Choroid plexus epithelial cell (primary cell): ENCODE results near the gene CCDC40.

Experiments used
- DNase-seq: peaks from one replicate; pipeline ENCODE4 v3.0.0-alpha.2; 2010; ENCODE audit warnings: low read depth
- H3K4me3 ChIP-seq: 2 replicates; pipeline ENCODE4 v1.5.1; 2011; ENCODE audit warnings: low read depth, mild to moderate bottlenecking, control low read depth, low read length, moderate library complexity
- CTCF ChIP-seq: conservative IDR thresholded peaks from 2 replicates; pipeline ENCODE4 v1.5.1; 2011; ENCODE audit warnings: low read depth, mild to moderate bottlenecking, control low read depth, inconsistent platforms, low read length, moderate library complexity

Gene CCDC40

DNA sequence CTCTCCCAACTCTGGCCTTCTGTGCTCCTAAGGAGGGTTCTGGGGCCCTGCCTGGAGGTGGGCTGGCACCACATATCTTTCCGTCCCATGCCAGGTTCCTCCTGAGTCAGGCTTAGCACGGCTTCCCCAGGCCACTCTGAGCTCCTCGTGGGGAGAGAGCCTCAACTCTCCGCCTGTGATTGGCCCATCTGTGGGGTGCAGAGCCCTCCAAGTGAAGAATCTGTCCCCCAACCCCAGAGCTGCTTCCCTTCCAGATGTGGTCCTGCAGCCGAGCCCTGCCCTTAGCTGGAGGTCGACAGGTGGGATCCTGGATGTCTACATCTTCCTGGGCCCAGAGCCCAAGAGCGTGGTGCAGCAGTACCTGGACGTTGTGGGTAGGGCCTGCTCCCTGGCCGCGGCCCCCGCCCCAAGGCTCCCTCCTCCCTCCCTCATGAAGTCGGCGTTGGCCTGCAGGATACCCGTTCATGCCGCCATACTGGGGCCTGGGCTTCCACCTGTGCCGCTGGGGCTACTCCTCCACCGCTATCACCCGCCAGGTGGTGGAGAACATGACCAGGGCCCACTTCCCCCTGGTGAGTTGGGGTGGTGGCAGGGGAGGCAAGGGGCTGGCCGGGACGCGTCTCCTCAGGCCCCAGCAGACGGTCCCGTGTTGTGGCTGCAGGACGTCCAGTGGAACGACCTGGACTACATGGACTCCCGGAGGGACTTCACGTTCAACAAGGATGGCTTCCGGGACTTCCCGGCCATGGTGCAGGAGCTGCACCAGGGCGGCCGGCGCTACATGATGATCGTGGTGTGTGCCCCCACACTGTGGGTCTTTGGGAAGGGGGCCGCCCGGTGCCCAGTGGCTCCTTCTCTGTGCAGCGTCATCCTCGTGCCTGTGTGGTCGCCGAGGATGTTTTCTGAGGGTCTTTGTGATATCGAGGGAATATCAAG, 71.9 kb downstream of the CCDC40 start:
- H3K4me3 ChIP-seq, result no peak overlapping the region
- no peak for DNase-seq
- no peak for TF ChIP-seq CTCF

DNA sequence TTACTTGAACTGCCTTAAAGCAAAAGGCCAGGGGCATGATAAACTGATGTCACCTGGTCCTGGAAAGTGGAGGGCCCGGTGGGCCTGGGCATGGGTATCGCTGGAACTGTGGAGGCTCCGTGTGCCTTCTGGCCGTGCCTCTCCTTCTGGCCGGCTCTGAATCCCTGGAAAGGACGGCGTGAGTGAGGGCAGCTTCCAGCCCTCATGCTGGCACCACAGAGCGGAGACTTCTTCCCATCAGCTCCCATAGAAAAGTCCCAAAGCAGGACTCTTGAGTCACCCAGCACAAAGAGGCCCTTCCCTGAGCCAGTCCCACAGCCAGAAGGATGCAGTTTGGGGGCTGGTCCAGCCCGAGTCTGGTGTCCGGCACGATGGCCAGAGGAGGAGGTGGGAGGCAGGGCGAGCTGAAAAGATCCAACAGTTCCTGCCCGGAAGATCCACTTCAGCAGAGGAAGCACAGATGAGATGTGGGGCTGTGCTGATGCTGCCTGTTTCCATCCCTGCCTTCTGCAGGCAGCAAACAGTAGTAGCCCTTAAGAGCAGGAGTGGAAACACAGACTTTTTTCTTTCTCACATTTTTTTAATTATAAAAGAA, 72.7 kb downstream of the CCDC40 start:
- TF ChIP-seq CTCF, result no peak
- H3K4me3 ChIP-seq, result no peak overlapping the region
- DNase-seq, result no peak

- DNase-seq, result no peak
- no peak for TF ChIP-seq CTCF
- H3K4me3 ChIP-seq, result no peak overlapping the region
Observed at GRCh38 chr17:80109713-80110446, 73.4 kb downstream of the CCDC40 start.

GRCh38 chr17:80110447-80110812, 74.0 kb downstream of the CCDC40 start:
- H3K4me3 ChIP-seq, result no peak overlapping the region
- no peak for TF ChIP-seq CTCF
- DNase-seq, result no peak

- no peak overlapping the region for H3K4me3 ChIP-seq
- DNase-seq, result no peak
- no peak for TF ChIP-seq CTCF
Observed at GRCh38 chr17:80110927-80111701, 74.7 kb downstream of the CCDC40 start.

- no peak overlapping the region for H3K4me3 ChIP-seq
- DNase-seq, result no peak
- TF ChIP-seq CTCF, result no peak
Observed at GRCh38 chr17:80111702-80112470, 75.4 kb downstream of the CCDC40 start.
